Fibroblast of pulmonary artery (primary cell): Measurements from ENCODE around the gene CDK8.

Experiments
- DNase-seq: peaks from one replicate; pipeline ENCODE4 v3.0.0-alpha.2; 2010; ENCODE audit warnings: low read depth
- H3K4me3 ChIP-seq: replicated peaks from 2 replicates; pipeline ENCODE4 v1.5.1; 2011; ENCODE audit warnings: low read depth, mild to moderate bottlenecking, control low read depth, low read length, moderate library complexity
- CTCF ChIP-seq: IDR thresholded peaks from 2 replicates; pipeline ENCODE4 v1.5.1; 2011; ENCODE audit warnings: mild to moderate bottlenecking, control low read depth, low read length, inconsistent platforms; ENCODE audit errors: missing control alignments

The CDK8 gene

DNA sequence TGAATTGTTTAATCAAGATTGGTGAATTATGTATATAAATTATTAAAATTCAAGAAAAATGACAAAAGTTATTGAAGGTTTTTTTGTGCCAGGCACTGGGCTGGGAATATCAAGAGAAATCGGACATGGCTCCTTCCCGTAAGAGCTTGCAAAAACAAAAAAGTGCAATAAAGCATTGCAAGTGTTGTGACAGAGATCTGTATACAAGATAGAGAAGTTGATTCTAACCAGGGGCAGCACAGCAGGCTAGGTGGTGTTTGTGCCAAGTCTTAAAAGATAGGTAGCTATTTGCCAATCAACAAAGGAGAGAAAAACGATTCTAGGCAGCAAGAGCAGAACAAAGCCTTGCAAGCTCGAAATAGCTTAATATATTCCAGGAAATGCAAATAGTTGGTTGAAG, 179.8 kb downstream of the CDK8 start:
- no peak for DNase-seq
- no peak for TF ChIP-seq CTCF
- H3K4me3 ChIP-seq = no peak overlapping the region

GRCh38 chr13:26435171-26435570, 181.2 kb downstream of the CDK8 start:
- no peak overlapping the region for H3K4me3 ChIP-seq
- DNase-seq = no peak
- TF ChIP-seq CTCF = no peak

- no peak for DNase-seq
- H3K4me3 ChIP-seq = no peak overlapping the region
- no peak for TF ChIP-seq CTCF
Observed at GRCh38 chr13:26435646-26436045, 181.7 kb downstream of the CDK8 start.

DNA sequence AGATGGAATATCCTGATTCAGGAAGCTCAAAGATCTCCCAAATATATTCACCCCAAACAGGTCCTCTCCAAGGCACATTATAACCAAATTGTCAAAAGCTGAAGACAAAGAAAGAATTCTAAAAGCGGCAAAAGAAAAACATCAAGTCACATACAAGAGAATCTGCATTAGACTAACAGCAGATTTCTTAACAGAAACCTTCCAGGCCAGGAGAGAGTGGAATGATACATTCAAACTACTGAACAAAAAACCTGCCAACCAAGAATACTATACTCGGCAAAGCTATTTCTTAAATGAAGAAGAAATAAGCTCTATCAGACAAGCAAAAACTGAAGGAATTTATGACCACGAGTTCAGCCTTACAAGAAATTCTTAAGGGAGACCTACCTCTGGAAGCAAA, 183.0 kb downstream of the CDK8 start:
- TF ChIP-seq CTCF = no peak
- H3K4me3 ChIP-seq = no peak overlapping the region
- no peak for DNase-seq

GRCh38 chr13:26440111-26440510, 186.2 kb downstream of the CDK8 start:
- no peak for DNase-seq
- no peak overlapping the region for H3K4me3 ChIP-seq
- TF ChIP-seq CTCF = no peak

DNA sequence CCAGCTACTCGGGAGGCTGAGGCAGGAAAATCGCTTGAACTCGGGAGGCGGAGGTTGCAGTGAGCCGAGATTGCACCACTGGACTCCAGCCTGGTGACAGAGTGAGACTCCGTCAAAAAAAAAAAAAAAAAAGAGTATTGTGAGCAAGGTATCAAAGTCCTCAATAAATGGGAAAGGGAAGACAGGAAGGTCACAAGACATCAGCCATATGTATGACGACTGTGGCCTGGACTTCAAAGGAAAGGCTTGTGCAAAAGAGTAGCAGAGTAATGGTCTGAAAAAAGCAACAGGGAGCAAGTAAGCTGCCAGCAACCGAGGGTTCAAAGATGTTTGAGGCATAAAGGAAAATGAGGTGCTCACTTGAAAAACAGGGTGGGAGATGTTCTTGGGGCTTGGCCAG, 187.5 kb downstream of the CDK8 start:
- no peak for TF ChIP-seq CTCF
- DNase-seq = no peak
- H3K4me3 ChIP-seq = no peak overlapping the region

DNA sequence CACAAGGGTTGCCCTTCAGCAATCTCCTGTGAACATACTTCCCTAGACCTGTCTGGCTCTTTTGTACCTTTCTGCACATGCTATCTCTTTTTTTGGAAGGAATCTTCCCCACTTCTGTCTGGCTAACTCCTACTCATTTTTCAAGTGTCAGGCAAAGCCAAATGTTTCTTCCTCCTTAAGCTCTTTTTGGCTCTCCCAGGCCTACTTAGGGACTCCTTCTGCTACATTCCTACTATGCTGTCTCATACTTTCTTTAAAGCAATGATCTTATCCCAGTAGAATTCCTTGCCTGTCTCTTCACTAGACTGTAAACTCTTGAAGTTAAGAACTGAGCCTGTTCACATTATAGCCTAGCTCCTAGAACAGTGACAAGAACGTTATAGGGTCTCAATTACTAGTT, 188.6 kb downstream of the CDK8 start:
- H3K4me3 ChIP-seq = no peak overlapping the region
- DNase-seq = peak; percentile 22
- TF ChIP-seq CTCF = no peak
